BE2C (cell line): ENCODE measurements around the gene TSPO2.

Source experiments
- DNase-seq: peaks from one replicate; pipeline ENCODE4 v3.0.0-alpha.2; 2020
- H3K27me3 ChIP-seq: fragments of 250-450 bp; sonication (Bioruptor Pico); 2 replicates; pipeline ENCODE4 v1.5.1; 2020; ENCODE audit warnings: mild to moderate bottlenecking
- H3K36me3 ChIP-seq: fragments of 250-450 bp; sonication (Bioruptor Pico); 2 replicates; pipeline ENCODE4 v1.5.1; 2020; ENCODE audit warnings: mild to moderate bottlenecking
- H3K4me1 ChIP-seq: fragments of 250-450 bp; sonication (Bioruptor Pico); 2 replicates; pipeline ENCODE4 v1.5.1; 2020
- H3K4me3 ChIP-seq: 2 replicates; pipeline ENCODE4 v1.5.1; 2011; ENCODE audit warnings: low read depth, low read length
- H3K9me3 ChIP-seq: fragments of 250-450 bp; sonication (Bioruptor Pico); 2 replicates; pipeline ENCODE4 v1.5.1; 2020
- TF ChIP-seq, protein P1 (sequence below): IDR thresholded peaks from 2 replicates; pipeline ENCODE4 v1.5.1; 2012; ENCODE audit warnings: mild to moderate bottlenecking, low read depth, low read length

The TSPO2 gene

DNA sequence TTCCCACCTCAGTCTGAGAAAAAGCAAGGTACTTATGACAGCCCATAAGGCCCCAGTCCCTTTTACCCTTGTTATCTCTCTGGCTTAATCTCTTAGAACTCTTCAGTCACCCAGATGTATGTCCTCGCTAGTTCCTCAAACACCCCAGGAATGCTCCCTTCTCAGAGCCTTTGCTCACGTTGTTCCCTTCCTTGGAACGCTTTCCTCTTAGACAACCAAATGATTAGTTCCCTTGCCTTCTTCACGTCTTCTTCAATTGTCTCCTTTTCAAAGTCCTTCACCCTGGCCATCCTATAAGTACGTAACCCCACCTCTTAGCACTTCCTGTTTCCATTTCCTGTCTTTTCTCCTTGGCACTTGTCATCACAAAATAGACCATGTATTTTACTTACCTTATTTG lies 9.6 kb downstream of the TSPO2 start:
- H3K36me3 ChIP-seq = no peaks in the 10 kb centered on the region
- no peak overlapping the region for H3K4me3 ChIP-seq
- H3K27me3 ChIP-seq = no peaks in the 10 kb centered on the region
- no peaks in the 10 kb centered on the region for H3K4me1 ChIP-seq
- TF ChIP-seq, protein P1, sequence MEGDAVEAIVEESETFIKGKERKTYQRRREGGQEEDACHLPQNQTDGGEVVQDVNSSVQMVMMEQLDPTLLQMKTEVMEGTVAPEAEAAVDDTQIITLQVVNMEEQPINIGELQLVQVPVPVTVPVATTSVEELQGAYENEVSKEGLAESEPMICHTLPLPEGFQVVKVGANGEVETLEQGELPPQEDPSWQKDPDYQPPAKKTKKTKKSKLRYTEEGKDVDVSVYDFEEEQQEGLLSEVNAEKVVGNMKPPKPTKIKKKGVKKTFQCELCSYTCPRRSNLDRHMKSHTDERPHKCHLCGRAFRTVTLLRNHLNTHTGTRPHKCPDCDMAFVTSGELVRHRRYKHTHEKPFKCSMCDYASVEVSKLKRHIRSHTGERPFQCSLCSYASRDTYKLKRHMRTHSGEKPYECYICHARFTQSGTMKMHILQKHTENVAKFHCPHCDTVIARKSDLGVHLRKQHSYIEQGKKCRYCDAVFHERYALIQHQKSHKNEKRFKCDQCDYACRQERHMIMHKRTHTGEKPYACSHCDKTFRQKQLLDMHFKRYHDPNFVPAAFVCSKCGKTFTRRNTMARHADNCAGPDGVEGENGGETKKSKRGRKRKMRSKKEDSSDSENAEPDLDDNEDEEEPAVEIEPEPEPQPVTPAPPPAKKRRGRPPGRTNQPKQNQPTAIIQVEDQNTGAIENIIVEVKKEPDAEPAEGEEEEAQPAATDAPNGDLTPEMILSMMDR = no peak
- no peak for DNase-seq
- H3K9me3 ChIP-seq = no peaks in the 10 kb centered on the region

DNA sequence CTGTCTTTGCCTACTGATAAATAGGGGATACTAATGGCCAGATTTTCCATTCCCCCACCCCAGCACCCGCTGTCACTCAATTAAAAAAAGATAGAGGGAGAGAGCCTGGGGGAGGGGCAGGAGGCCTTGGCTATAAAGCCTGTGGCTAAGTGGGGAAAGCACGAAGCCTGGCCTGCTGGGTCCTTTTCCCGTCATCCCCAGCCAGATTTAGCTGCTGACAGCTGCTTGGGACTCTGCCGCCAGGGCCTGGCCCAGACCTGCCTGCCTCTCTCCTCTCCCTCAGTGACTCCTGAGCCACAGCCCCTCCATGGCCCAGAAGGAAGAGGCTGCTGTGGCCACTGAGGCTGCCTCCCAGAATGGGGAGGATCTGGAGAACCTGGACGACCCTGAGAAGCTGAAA lies 10.8 kb downstream of the TSPO2 start, which contains the start of gene APOBEC2:
TSS of gene APOBEC2 (plus strand) at position 162 of the 400 bp plus-strand sequence. CDS start at position 308, 146 bp downstream.
- H3K4me1 ChIP-seq = no peaks in the 10 kb centered on the region
- DNase-seq = peak; percentile 51
- H3K36me3 ChIP-seq = no peaks in the 10 kb centered on the region
- TF ChIP-seq, protein P1 = no peak
- no peaks in the 10 kb centered on the region for H3K27me3 ChIP-seq
- no peaks in the 10 kb centered on the region for H3K9me3 ChIP-seq
- H3K4me3 ChIP-seq = no peak within 1 kb of the TSS

DNA sequence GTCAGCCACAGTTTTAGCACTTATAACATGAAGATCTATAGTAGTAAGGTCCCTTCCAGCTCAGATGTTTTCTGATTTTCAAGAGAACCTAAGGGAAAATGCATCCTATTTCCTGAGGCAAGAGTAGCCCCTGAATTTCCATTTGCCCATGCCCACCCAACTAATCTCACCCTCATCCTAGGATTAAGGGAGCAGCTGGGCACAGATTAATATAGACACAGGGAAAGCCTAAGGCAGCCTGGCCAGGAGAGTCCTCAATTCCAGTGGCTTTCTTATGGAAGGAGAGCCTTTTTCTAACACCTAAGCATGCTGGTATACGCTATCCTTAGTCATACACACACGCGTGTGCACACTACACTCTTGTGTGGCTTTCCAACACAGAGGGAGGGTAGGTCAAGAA lies 12.2 kb downstream of the TSPO2 start:
- Histone ChIP-seq H3K36me3 (no peaks in the 10 kb centered on the region), H3K9me3 (no peaks in the 10 kb centered on the region), H3K4me1 (no peaks in the 10 kb centered on the region), H3K4me3 (no peak overlapping the region), H3K27me3 (no peaks in the 10 kb centered on the region)
- TF ChIP-seq, protein P1 = no peak
- DNase-seq = no peak

DNA sequence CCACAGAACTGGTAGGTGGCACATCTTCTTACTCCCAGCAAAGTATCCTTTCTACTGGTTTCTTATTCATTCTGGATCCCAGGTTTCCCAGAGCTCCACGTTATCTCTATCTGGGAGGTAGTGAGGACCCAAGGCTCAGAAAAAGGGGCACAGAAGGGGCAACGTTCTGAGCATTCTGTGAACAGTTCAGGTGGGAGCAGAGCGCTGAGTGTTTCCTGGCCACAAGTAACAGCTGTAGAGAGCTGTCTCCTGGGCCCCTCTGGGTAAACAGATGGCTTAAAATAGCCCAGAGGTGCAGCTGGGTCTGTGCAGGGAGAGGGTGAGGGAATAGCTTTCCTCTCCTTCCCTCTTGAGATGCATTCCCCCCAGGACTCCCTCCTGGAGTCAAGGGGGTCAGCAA lies 12.9 kb downstream of the TSPO2 start:
- Histone ChIP-seq H3K4me1 (no peaks in the 10 kb centered on the region), H3K4me3 (no peak overlapping the region), H3K36me3 (no peaks in the 10 kb centered on the region), H3K9me3 (no peaks in the 10 kb centered on the region), H3K27me3 (no peaks in the 10 kb centered on the region)
- no peak for DNase-seq
- TF ChIP-seq, protein P1 = no peak

DNA sequence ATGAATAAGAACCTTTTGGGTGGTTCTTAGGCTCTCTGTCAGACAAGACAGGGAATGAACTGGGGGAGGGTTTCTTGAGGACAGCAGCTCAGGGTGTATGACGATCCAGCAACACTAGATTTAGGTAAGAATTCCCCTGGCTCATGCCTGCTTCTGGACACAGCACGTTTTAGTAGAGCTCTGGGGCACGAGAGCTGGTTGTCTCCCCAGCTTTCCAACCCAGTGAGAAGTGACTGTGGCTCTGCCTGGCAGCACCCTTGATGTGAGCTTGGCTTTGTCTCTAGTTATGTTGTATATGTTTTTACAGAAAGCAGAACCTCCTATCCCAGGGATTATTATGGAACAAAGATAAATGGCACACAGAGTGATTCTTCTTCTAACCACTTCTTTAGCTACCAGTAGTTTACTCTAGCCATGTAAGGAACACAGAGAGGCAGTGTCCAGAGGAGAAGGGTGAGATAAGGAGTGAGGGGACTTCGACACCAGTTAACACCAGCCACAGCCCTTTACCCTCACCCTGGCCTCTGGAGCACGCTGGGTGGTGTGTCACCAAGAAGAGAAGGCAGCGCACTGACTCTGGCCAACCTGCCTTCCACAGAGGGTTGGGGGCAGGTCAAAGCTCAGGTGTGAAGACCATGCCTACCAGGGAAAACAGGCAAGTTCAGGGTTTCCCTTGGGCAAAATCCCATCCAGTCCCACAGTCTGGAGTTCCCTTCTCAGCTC lies 14.7 kb downstream of the TSPO2 start:
- no peak for DNase-seq
- H3K36me3 ChIP-seq = no peaks in the 10 kb centered on the region
- no peak overlapping the region for H3K4me3 ChIP-seq
- no peaks in the 10 kb centered on the region for H3K9me3 ChIP-seq
- H3K4me1 ChIP-seq = no peaks in the 10 kb centered on the region
- H3K27me3 ChIP-seq = no peaks in the 10 kb centered on the region
- TF ChIP-seq, protein P1 = no peak

DNA sequence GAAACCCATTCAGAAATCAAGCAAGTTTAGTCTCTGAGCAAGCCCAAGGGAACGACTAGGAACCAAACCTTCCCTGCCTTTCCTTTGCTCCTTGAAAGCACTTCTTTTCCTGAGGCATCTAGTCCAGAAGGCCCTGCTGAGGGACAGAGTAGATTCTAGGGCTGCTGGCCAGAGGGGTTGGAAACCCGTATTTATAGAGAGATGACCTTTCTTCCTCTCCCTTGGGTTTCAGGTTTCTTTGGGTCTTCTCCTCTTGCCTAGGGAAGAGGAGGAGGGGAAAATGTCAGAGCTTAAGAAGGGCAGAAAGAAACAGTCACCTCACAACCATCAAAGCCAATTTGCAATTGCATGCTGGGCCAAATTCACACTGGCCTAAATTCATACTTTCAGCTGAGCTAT lies 16.5 kb downstream of the TSPO2 start:
- no peak for DNase-seq
- Histone ChIP-seq H3K9me3 (no peaks in the 10 kb centered on the region), H3K4me3 (no peak overlapping the region), H3K27me3 (no peaks in the 10 kb centered on the region), H3K4me1 (no peaks in the 10 kb centered on the region), H3K36me3 (no peaks in the 10 kb centered on the region)
- TF ChIP-seq, protein P1 = no peak
